HepG2 (cell line): ENCODE measurements around the gene PLA2G2A. TPM values are rescaled to one million over a fixed set of nuclear protein-coding genes. Genes with fewer than 3 reads are reported as not detected.

Experiments used
- CC2D1A ChIP-seq: sonication (generic); formaldehyde crosslinking; IDR thresholded peaks from 2 replicates; pipeline ENCODE4 v1.8.1; 2023; ENCODE audit warnings: mild to moderate bottlenecking, missing genetic modification reagents
- HDAC6 ChIP-seq: fragments of 200-600 bp; sonication (generic); IDR thresholded peaks from 2 replicates; pipeline ENCODE4 v1.7.0; 2017; ENCODE audit warnings: mild to moderate bottlenecking, antibody characterized with exemption, low read length, low read depth
- RBM39 ChIP-seq: fragments of 200-400 bp; formaldehyde crosslinking; IDR thresholded peaks from one replicate; pipeline ENCODE4 v1.6.1; 2018; ENCODE audit warnings: antibody characterized with exemption, mild to moderate bottlenecking, low read depth, low read length; ENCODE audit not compliant: poor library complexity, severe bottlenecking
- RFXANK ChIP-seq: IDR thresholded peaks from 2 replicates; pipeline ENCODE4 v1.6.1; 2016
- SETDB1 ChIP-seq: sonication (generic); formaldehyde crosslinking; IDR thresholded peaks from 2 replicates; pipeline ENCODE4 v1.5.1; 2020; ENCODE audit warnings: missing genetic modification reagents, mild to moderate bottlenecking, borderline replicate concordance
- ZBTB8A ChIP-seq: sonication (generic); formaldehyde crosslinking; IDR thresholded peaks from 2 replicates; pipeline ENCODE4 v1.4.0; 2020; ENCODE audit warnings: mild to moderate bottlenecking, low read depth, missing genetic modification reagents, borderline replicate concordance
- ZNF891 ChIP-seq: sonication (generic); formaldehyde crosslinking; IDR thresholded peaks from 2 replicates; pipeline ENCODE4 v1.5.0; 2020; ENCODE audit warnings: mild to moderate bottlenecking, missing genetic modification reagents
- polyA plus RNA-seq, 8 experiments: library from polyadenylated mRNA; depleted of rRNA in 3 of 8; stranded (reverse) in 7 of 8; unstranded in 1 of 8; fragments of >200 nt; fragmentation: Illumina TruSeq in 4 of 8; extraction: Trizol in 4 of 8; gene quantifications; 2 replicates each; pipeline versions ENCODE4 v1.2.1 to v1.2.3, GENCODE V29; 2011 to 2016; ENCODE audit warnings: low read depth in 4 of 8, missing spikeins in 1 of 8, mixed read lengths in 1 of 8; ENCODE audit not compliant: insufficient read depth in 1 of 8
- total RNA-seq, 5 experiments: library from RNA; depleted of rRNA; stranded (reverse); fragments of >200 nt; fragmentation: Illumina TruSeq; extraction: Trizol; gene quantifications; 2 replicates each; pipeline ENCODE4 v1.2.3, GENCODE V29; 2016; ENCODE audit warnings: low read depth in 1 of 5
- TF ChIP-seq, protein P1 (sequence below): sonication (generic); formaldehyde crosslinking; IDR thresholded peaks from 2 replicates; pipeline ENCODE4 v1.4.0; 2020; ENCODE audit warnings: missing genetic modification reagents, borderline replicate concordance
- TF ChIP-seq, protein P2 (sequence below): IDR thresholded peaks from 2 replicates; pipeline ENCODE4 v1.6.1; 2016; ENCODE audit warnings: low read depth
- TF ChIP-seq, protein P3 (sequence below): sonication (generic); formaldehyde crosslinking; conservative IDR thresholded peaks from 2 replicates; pipeline ENCODE4 v1.4.0; 2020; ENCODE audit warnings: mild to moderate bottlenecking, missing genetic modification reagents, moderate library complexity
- TF ChIP-seq, protein P4 (sequence below), 2 experiments: fragments of 450-650 bp in 1 of 2; sonication (generic) in 1 of 2; formaldehyde crosslinking; IDR thresholded peaks; 2 replicates each; pipeline versions ENCODE4 v1.5.0 to v1.8.0; 2020 to 2022; ENCODE audit warnings: mild to moderate bottlenecking in 1 of 2, missing genetic modification reagents in 1 of 2
- TF ChIP-seq, protein P5 (sequence below): sonication (generic); formaldehyde crosslinking; IDR thresholded peaks from 2 replicates; pipeline ENCODE4 v1.4.0; 2020; ENCODE audit warnings: mild to moderate bottlenecking, low read depth, missing genetic modification reagents
- TF ChIP-seq, protein P6 (sequence below): sonication (generic); formaldehyde crosslinking; conservative IDR thresholded peaks from 2 replicates; pipeline ENCODE4 v1.4.0; 2020; ENCODE audit warnings: missing genetic modification reagents
- TF ChIP-seq, protein P7 (sequence below): sonication (generic); formaldehyde crosslinking; IDR thresholded peaks from 2 replicates; pipeline ENCODE4 v1.4.0; 2020; ENCODE audit warnings: missing genetic modification reagents

PLA2G2A gene
- total and polyA plus RNA-seq, 2 of the 13 experiments (the other 11 are each of a cell fraction or from before 2014, with no cell fraction given) = 0.35 to 30.3 TPM

DNA sequence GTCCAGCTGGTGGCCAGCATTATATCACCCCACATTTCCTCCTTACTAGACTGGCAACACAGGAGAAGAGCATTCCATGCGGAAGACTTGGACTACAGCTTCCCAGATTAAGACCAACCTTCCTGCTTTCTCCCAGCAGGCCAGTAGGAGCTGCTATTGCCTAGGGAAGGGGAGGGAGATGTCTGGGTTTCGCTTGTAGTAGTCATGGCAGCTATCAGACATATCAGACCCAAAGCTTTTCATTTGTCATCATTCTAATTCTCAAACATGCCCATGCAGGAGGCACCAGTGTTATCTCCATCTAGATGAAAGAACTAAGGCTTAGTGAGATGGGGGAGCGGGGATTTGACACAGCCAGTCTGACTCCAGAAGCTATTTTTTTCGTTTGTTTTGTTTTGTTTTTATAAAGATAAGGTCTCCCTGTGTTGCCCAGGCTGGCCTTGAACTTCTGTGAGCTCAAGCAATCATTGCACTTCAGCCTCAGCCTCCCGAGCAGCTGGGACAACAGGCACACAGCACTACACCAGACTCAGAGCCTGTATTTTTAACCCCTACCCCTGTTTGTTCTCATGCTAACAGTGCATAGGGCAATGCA is 4.5 kb downstream of the PLA2G2A start (continued):
- TF ChIP-seq, protein P1, sequence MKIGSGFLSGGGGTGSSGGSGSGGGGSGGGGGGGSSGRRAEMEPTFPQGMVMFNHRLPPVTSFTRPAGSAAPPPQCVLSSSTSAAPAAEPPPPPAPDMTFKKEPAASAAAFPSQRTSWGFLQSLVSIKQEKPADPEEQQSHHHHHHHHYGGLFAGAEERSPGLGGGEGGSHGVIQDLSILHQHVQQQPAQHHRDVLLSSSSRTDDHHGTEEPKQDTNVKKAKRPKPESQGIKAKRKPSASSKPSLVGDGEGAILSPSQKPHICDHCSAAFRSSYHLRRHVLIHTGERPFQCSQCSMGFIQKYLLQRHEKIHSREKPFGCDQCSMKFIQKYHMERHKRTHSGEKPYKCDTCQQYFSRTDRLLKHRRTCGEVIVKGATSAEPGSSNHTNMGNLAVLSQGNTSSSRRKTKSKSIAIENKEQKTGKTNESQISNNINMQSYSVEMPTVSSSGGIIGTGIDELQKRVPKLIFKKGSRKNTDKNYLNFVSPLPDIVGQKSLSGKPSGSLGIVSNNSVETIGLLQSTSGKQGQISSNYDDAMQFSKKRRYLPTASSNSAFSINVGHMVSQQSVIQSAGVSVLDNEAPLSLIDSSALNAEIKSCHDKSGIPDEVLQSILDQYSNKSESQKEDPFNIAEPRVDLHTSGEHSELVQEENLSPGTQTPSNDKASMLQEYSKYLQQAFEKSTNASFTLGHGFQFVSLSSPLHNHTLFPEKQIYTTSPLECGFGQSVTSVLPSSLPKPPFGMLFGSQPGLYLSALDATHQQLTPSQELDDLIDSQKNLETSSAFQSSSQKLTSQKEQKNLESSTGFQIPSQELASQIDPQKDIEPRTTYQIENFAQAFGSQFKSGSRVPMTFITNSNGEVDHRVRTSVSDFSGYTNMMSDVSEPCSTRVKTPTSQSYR (CRISPR knock-in tag) = peak; percentile 53; the same call in 1 of the 2 replicates
- TF ChIP-seq, protein P2, sequence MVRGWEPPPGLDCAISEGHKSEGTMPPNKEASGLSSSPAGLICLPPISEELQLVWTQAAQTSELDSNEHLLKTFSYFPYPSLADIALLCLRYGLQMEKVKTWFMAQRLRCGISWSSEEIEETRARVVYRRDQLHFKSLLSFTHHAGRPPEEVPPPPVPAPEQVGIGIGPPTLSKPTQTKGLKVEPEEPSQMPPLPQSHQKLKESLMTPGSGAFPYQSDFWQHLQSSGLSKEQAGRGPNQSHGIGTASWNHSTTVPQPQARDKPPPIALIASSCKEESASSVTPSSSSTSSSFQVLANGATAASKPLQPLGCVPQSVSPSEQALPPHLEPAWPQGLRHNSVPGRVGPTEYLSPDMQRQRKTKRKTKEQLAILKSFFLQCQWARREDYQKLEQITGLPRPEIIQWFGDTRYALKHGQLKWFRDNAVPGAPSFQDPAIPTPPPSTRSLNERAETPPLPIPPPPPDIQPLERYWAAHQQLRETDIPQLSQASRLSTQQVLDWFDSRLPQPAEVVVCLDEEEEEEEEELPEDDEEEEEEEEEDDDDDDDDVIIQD (CRISPR knock-in tag) = peak; percentile 47; the same call in 1 of the 2 replicates
- TF ChIP-seq, protein P3, sequence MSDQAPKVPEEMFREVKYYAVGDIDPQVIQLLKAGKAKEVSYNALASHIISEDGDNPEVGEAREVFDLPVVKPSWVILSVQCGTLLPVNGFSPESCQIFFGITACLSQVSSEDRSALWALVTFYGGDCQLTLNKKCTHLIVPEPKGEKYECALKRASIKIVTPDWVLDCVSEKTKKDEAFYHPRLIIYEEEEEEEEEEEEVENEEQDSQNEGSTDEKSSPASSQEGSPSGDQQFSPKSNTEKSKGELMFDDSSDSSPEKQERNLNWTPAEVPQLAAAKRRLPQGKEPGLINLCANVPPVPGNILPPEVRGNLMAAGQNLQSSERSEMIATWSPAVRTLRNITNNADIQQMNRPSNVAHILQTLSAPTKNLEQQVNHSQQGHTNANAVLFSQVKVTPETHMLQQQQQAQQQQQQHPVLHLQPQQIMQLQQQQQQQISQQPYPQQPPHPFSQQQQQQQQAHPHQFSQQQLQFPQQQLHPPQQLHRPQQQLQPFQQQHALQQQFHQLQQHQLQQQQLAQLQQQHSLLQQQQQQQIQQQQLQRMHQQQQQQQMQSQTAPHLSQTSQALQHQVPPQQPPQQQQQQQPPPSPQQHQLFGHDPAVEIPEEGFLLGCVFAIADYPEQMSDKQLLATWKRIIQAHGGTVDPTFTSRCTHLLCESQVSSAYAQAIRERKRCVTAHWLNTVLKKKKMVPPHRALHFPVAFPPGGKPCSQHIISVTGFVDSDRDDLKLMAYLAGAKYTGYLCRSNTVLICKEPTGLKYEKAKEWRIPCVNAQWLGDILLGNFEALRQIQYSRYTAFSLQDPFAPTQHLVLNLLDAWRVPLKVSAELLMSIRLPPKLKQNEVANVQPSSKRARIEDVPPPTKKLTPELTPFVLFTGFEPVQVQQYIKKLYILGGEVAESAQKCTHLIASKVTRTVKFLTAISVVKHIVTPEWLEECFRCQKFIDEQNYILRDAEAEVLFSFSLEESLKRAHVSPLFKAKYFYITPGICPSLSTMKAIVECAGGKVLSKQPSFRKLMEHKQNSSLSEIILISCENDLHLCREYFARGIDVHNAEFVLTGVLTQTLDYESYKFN (CRISPR knock-in tag) = peak; percentile 88
- TF ChIP-seq RBM39 = no peak
- no peak for TF ChIP-seq CC2D1A (CRISPR knock-in tag)
- no peak for TF ChIP-seq ZNF891 (CRISPR knock-in tag)
- TF ChIP-seq HDAC6 = no peak
- TF ChIP-seq RFXANK = no peak
- no peak for TF ChIP-seq ZBTB8A
- TF ChIP-seq, protein P4, sequence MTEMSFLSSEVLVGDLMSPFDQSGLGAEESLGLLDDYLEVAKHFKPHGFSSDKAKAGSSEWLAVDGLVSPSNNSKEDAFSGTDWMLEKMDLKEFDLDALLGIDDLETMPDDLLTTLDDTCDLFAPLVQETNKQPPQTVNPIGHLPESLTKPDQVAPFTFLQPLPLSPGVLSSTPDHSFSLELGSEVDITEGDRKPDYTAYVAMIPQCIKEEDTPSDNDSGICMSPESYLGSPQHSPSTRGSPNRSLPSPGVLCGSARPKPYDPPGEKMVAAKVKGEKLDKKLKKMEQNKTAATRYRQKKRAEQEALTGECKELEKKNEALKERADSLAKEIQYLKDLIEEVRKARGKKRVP (CRISPR knock-in tag; IDR thresholded peaks at IDR 0.05) = no peak
- TF ChIP-seq, protein P5, sequence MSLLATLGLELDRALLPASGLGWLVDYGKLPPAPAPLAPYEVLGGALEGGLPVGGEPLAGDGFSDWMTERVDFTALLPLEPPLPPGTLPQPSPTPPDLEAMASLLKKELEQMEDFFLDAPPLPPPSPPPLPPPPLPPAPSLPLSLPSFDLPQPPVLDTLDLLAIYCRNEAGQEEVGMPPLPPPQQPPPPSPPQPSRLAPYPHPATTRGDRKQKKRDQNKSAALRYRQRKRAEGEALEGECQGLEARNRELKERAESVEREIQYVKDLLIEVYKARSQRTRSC (CRISPR knock-in tag) = no peak
- TF ChIP-seq, protein P6, sequence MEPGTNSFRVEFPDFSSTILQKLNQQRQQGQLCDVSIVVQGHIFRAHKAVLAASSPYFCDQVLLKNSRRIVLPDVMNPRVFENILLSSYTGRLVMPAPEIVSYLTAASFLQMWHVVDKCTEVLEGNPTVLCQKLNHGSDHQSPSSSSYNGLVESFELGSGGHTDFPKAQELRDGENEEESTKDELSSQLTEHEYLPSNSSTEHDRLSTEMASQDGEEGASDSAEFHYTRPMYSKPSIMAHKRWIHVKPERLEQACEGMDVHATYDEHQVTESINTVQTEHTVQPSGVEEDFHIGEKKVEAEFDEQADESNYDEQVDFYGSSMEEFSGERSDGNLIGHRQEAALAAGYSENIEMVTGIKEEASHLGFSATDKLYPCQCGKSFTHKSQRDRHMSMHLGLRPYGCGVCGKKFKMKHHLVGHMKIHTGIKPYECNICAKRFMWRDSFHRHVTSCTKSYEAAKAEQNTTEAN (CRISPR knock-in tag) = 0 out of 2 replicates have a peak, but pooled peaks have one; percentile 60
- TF ChIP-seq, protein P7, sequence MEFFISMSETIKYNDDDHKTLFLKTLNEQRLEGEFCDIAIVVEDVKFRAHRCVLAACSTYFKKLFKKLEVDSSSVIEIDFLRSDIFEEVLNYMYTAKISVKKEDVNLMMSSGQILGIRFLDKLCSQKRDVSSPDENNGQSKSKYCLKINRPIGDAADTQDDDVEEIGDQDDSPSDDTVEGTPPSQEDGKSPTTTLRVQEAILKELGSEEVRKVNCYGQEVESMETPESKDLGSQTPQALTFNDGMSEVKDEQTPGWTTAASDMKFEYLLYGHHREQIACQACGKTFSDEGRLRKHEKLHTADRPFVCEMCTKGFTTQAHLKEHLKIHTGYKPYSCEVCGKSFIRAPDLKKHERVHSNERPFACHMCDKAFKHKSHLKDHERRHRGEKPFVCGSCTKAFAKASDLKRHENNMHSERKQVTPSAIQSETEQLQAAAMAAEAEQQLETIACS = no peak
- no peak for TF ChIP-seq SETDB1 (CRISPR knock-in tag)
